Thyroid gland (tissue), 4 donors: ENCODE data around the gene RETREG1. TPM values are rescaled to one million over a fixed set of nuclear protein-coding genes. Genes with fewer than 3 reads are reported as not detected.

ENCODE experiments used
- DNase-seq, 2 donors: peaks; one replicate each; pipeline ENCODE4 v3.0.0-alpha.2; 2019
- H3K27ac ChIP-seq, 3 donors: fragments of 200-600 bp; sonication (generic); 1 replicate in 2 of 3; 2 replicates in 1 of 3; pipeline ENCODE4 v1.5.1; 2016 to 2019; ENCODE audit warnings: mild to moderate bottlenecking in 1 of 3, moderate library complexity in 1 of 3
- H3K27me3 ChIP-seq: fragments of 200-600 bp; sonication (generic); one replicate; pipeline ENCODE4 v1.5.1; 2019
- H3K36me3 ChIP-seq, 2 donors: fragments of 200-600 bp; sonication (generic); one replicate each; pipeline ENCODE4 v1.5.1; 2016 to 2019
- H3K4me1 ChIP-seq, 2 donors: fragments of 200-600 bp; sonication (generic); one replicate each; pipeline ENCODE4 v1.5.1; 2017 to 2019
- H3K4me3 ChIP-seq, 3 donors: fragments of 200-600 bp; sonication (generic); replicated peaks in 1 of 3; 1 replicate in 2 of 3; 2 replicates in 1 of 3; pipeline ENCODE4 v1.5.1; 2016; ENCODE audit warnings: mild to moderate bottlenecking in 1 of 3
- H3K9me3 ChIP-seq: fragments of 200-600 bp; sonication (generic); one replicate; pipeline ENCODE4 v1.5.1; 2017
- POLR2A ChIP-seq, 2 donors: fragments of 450-650 bp; IDR thresholded peaks; one replicate each; pipeline ENCODE4 v1.6.1; 2017; ENCODE audit warnings: antibody characterized with exemption in 2 of 2, mild to moderate bottlenecking in 2 of 2, moderate library complexity in 1 of 2
- WGBS, 2 donors: methylation state at CpG; one replicate each; pipeline ENCODE4 v1.1.5; 2017; 5-methylcytosine and 5-hydroxymethylcytosine counted together
- intact Hi-C: fragments of 100-400 bp; cut with DNase I; formaldehyde crosslinking; loops from one replicate; pipeline ENCODE4 v1.15.1; 2023
- total RNA-seq, 4 donors: library from RNA; depleted of rRNA; stranded (reverse); fragments of >200 nt; gene quantifications; one replicate each; pipeline ENCODE4 v1.2.3, GENCODE V29; 2016
- TF ChIP-seq, protein P1 (sequence below), 6 experiments: fragments of 200-600 bp in 3 of 6; fragments of 450-650 bp in 3 of 6; sonication (generic) in 3 of 6; IDR thresholded peaks; one replicate each; pipeline ENCODE4 v1.5.1; 2016 to 2019; ENCODE audit warnings: antibody characterized with exemption in 6 of 6, mild to moderate bottlenecking in 2 of 6, inconsistent platforms in 1 of 6, moderate library complexity in 1 of 6

Gene RETREG1
- total RNA-seq, 4 donors from 2014 or later: 14.8 to 22.1 (median 17.9) TPM

GRCh38 chr5:16593628-16594027 lies 23.2 kb downstream of the RETREG1 start:
- no peak for DNase-seq
- Histone ChIP-seq H3K4me1 (peaks cover 0 to 8% of the 10 kb centered on the region in 2 donors), H3K4me3 (no peak overlapping the region), H3K9me3 (no peaks in the 10 kb centered on the region), H3K27ac (no peak overlapping the region), H3K36me3 (no peaks in the 10 kb centered on the region), H3K27me3 (no peaks in the 10 kb centered on the region)
- 93 to 97% methylated on average over 3 of the region's 3 CpGs for WGBS, 2 donors
- intact Hi-C loops: no loop called here
- no peak for TF ChIP-seq POLR2A (IDR thresholded peaks at IDR 0.05)
- TF ChIP-seq, protein P1, sequence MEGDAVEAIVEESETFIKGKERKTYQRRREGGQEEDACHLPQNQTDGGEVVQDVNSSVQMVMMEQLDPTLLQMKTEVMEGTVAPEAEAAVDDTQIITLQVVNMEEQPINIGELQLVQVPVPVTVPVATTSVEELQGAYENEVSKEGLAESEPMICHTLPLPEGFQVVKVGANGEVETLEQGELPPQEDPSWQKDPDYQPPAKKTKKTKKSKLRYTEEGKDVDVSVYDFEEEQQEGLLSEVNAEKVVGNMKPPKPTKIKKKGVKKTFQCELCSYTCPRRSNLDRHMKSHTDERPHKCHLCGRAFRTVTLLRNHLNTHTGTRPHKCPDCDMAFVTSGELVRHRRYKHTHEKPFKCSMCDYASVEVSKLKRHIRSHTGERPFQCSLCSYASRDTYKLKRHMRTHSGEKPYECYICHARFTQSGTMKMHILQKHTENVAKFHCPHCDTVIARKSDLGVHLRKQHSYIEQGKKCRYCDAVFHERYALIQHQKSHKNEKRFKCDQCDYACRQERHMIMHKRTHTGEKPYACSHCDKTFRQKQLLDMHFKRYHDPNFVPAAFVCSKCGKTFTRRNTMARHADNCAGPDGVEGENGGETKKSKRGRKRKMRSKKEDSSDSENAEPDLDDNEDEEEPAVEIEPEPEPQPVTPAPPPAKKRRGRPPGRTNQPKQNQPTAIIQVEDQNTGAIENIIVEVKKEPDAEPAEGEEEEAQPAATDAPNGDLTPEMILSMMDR (IDR thresholded peaks at IDR 0.05): no peak

GRCh38 chr5:16593013-16593412 lies 23.8 kb downstream of the RETREG1 start:
- no peak overlapping the region for H3K4me3 ChIP-seq
- H3K4me1 ChIP-seq: peaks cover 0 to 11% of the 10 kb centered on the region in 2 donors
- no peaks in the 10 kb centered on the region for H3K27me3 ChIP-seq
- no peaks in the 10 kb centered on the region for H3K36me3 ChIP-seq
- no peak overlapping the region for H3K27ac ChIP-seq
- WGBS, 2 donors: 84% methylated on average over 4 of the region's 4 CpGs
- intact Hi-C loops: no loop called here
- no peaks in the 10 kb centered on the region for H3K9me3 ChIP-seq
- no peak for DNase-seq
- TF ChIP-seq POLR2A (IDR thresholded peaks at IDR 0.05): no peak
- TF ChIP-seq, protein P1 (IDR thresholded peaks at IDR 0.05): no peak

GRCh38 chr5:16592255-16592654 lies 24.5 kb downstream of the RETREG1 start:
- DNase-seq: no peak
- WGBS, 2 donors: 89 to 94% methylated on average over 4 of the region's 4 CpGs

DNA sequence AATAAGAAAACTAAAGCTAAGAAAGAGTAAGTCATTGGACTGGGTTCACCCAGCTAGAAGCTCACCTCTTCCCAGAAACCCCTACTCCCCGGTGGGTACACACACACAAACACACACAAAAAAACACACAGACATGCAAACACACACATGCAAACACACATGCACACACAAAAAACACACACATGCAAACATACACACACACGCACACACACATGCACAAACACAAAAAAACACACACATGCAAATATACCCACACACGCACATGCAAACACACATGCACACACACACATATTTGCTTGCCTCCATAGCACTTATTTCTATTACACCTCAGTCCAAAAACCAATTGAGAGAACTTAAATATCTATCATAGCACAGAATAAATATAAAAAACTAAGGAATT lies 26.1 kb downstream of the RETREG1 start:
- Histone ChIP-seq H3K36me3 (no peaks in the 10 kb centered on the region), H3K27me3 (no peaks in the 10 kb centered on the region), H3K4me1 (peaks cover 0 to 17% of the 10 kb centered on the region in 2 donors), H3K4me3 (no peak overlapping the region), H3K9me3 (no peaks in the 10 kb centered on the region), H3K27ac (no peak overlapping the region)
- intact Hi-C loops: no loop called here
- TF ChIP-seq POLR2A (IDR thresholded peaks at IDR 0.05): no peak
- 91 to 96% methylated on average over 3 of the region's 3 CpGs for WGBS, 2 donors
- DNase-seq: no peak

More at GRCh38 chr5:16592255-16592654, 24.5 kb downstream of the RETREG1 start:
- H3K4me3 ChIP-seq: no peak overlapping the region
- no peaks in the 10 kb centered on the region for H3K36me3 ChIP-seq
- intact Hi-C loops: no loop called here
- H3K4me1 ChIP-seq: peaks cover 0 to 17% of the 10 kb centered on the region in 2 donors
- no peaks in the 10 kb centered on the region for H3K27me3 ChIP-seq
- no peak overlapping the region for H3K27ac ChIP-seq
- H3K9me3 ChIP-seq: no peaks in the 10 kb centered on the region
- TF ChIP-seq, protein P1 (IDR thresholded peaks at IDR 0.05): no peak
- no peak for TF ChIP-seq POLR2A (IDR thresholded peaks at IDR 0.05)

DNA sequence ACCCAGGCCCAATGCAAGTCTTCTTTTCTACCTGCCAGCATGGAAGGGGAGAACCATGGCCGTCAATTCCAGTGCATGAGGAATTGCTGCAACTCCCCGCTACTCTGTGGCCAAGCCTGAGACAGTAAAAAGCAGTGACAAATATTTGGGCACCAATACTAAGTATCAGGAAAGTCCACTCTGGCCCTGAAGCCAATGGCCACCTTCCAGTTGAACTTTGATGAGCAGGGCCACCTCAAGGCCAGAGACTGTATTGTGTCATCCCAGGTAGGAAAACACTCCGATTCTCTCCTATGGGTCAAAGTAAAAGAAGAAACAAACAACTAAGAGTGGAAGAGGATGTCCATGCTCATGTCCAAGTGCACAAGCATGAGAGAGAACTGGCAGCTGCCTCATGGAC lies 27.1 kb downstream of the RETREG1 start:
- WGBS, 2 donors: 95 to 97% methylated on average over 3 of the region's 3 CpGs
- Histone ChIP-seq H3K4me1 (peaks cover 0 to 17% of the 10 kb centered on the region in 2 donors), H3K9me3 (no peaks in the 10 kb centered on the region), H3K36me3 (no peaks in the 10 kb centered on the region), H3K27me3 (no peaks in the 10 kb centered on the region), H3K27ac (no peak overlapping the region), H3K4me3 (no peak overlapping the region)
- no peak for DNase-seq
- intact Hi-C loops: no loop called here
- TF ChIP-seq, protein P1 (IDR thresholded peaks at IDR 0.05): no peak
- no peak for TF ChIP-seq POLR2A (IDR thresholded peaks at IDR 0.05)
